HG03432 (cell line): ENCODE data around the gene SND1.

Experiments used
- ATAC-seq: cut with Tn5 transposase; IDR thresholded peaks from one replicate; pipeline ENCODE4 v1.9.1; 2021; ENCODE audit warnings: mild to moderate bottlenecking, moderate library complexity; ENCODE audit not compliant: unreplicated experiment

The SND1 gene

DNA sequence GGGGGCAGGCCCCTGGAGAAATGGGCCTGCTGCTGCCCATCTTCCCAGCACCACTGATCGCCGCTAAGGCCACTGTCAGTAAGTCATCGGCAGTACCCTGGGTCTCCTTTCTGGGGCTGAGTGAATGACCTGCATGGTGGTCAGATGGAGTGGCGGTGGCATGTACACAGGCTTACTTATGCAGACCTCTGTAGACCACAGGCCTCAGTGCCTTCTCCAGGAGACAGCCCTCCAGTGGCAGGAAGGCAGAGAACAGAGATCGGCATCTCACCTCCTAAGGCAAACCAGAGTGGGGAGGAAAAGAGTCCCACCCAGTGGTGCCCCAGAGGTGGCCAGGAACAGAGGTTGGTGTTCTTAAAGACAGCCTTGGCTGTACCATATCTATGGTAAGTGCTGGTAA lies 402.0 kb downstream of the SND1 start:
- ATAC-seq, result no peak

DNA sequence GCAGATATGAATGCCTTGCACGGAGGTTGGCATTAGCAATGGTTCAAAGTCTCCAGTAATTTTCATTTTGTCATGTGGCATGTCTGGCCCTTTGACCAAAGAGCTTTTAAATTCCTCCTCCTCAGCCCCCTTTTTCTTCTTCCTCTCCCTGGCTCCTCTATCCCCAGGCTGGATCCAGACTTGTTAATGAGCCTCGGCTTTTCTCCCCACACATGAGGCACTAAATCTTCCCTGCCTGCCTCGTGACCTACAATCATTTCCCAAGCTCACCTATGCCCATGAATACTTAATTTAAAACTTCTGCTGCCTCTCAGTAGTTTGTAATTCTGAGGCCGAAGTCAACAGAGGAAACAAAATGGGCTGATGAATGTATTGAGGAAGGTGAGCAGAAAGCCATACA lies 402.5 kb downstream of the SND1 start:
- no peak for ATAC-seq

DNA sequence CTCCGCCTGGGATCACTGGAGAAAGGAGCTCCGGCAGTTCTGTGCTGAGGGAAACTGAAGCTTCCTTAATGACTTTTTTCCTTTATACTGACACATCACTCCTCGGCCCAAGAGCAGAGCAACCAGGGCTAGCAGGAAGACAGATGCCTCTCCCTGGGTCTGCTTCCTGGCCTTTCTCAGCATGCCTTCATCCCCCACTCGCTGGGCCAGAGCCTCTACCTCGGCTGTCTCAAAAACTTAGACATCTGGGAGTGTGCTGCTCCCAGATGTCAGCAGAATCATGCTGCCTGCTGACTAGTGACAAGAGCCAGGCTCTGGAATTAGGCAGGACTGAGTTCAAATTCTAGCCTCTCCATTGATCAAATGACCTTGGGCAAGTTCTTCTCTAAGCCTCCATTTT lies 403.6 kb downstream of the SND1 start:
- ATAC-seq, result no peak

GRCh38 chr7:128056901-128057300 lies 404.9 kb downstream of the SND1 start:
- no peak for ATAC-seq

DNA sequence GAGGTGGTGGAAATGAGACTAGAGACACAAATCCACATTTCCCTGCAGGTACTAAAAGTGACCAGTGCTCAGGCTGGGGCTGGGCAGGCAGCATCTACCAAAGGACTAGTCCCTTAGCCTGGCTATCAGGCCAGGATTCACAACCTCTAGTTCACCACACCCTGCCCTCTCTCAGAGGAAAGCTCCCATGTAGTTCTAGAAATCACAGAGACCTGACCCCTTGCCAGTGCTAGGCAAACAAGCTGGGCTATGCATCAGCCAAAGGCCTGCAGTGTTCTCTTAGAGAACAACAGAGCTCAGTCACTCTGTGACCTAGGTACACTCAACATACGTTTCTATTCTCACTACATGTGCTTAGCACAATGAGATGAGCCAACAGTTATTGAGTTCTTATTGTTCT lies 405.9 kb downstream of the SND1 start:
- no peak for ATAC-seq

GRCh38 chr7:128059143-128059988 lies 407.4 kb downstream of the SND1 start:
- ATAC-seq, result no peak

DNA sequence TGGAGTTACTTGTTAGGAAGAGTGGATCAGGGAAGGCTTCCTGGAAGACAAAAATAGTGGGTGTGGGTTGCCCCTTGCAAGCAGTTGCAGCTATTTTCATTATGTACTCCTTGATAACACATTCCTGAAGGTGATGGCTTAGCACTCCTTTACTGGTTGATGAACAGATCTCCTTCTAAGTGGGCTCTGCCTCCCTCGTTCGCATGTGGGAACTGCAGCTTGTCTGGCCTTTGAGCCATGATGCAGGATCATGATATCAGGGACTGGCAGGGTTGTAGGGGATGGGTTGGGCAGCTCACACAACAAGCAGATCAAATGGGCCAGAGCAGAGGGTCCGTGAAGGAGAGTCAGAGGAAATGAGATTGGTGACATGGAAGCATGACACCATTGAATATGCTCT lies 408.0 kb downstream of the SND1 start:
- no peak for ATAC-seq

- ATAC-seq, result no peak
Measured at GRCh38 chr7:128063088-128063487, 411.1 kb downstream of the SND1 start.

- ATAC-seq, result no peak
Measured at GRCh38 chr7:128065872-128066271, 413.9 kb downstream of the SND1 start.

DNA sequence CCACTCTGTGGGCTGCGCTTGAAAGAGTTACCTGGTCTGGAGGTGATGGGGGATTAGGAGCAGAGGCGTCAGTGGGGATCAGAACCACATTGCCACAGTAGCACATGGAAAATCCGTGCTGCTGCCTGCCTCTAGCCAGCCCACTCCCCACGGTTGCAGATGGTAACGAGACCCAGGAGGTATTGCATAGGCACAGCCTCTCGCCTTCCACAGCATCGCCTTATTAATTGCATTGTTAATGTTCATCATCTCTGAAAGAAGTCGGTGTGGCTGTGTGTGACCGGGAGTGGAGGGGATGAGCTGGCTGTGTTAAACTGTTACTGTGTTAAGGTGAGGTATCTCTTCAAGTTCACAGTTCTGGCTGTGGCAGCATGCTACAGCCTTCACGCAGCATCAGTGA lies 414.4 kb downstream of the SND1 start:
- no peak for ATAC-seq

GRCh38 chr7:128066858-128067257 lies 414.9 kb downstream of the SND1 start:
- ATAC-seq, result no peak

- no peak for ATAC-seq
Measured at GRCh38 chr7:128067983-128068382, 416.0 kb downstream of the SND1 start.

DNA sequence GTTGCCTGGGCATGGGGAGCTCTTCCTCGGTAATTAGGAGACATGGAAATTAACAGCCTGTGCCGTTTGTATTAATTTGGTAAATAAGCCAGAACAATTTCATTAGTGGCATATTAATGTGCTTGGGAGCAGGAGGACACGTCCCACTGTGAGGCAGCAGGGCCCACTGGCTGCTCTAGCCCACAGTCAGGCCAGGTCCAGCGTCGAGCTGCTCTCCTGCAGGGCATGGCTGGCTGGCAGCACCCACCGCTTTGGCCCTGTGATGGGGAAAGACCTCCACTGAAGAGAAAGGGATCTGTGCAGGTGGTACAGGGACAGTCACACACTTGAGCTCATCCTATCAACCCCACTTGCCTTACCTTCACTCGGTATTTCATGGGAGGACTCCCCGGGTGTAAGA lies 416.8 kb downstream of the SND1 start:
- ATAC-seq, result no peak

GRCh38 chr7:128069373-128070364 lies 417.7 kb downstream of the SND1 start:
- no peak for ATAC-seq

- no peak for ATAC-seq
Measured at GRCh38 chr7:128071376-128071775, 419.4 kb downstream of the SND1 start.

GRCh38 chr7:128071801-128072200 lies 419.8 kb downstream of the SND1 start:
- no peak for ATAC-seq

DNA sequence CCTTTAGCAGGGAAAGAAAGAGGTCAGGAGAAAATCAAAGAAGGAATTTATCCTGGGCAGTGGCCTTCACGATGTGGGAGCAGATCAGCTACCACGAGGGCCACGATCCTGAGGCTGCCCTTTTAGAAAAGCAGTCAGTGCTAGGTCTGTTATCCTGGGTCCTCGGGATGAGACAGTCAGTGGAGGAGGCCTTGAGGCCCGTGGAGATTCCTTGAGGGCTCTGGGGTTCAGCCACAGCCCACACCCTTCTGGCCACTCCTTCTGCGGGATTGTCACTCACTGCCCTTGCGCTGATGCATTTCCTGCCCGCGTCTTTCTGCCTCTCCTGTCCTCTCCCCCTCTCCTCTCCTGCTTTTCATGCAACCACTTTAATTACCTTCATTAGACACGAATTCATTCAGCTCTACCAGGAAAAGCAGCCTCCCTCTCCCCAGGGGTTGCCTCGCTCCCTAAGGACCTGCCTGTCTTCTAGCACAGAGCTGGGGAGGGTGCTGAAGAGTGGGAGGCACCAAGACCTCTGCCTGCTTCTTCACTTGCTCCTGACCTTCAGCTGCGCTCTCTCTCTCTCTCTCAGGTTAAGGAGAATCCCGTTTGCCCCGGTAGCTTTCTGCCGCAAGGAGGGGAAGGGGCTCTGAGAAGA lies 421.8 kb downstream of the SND1 start:
- ATAC-seq, result no peak

DNA sequence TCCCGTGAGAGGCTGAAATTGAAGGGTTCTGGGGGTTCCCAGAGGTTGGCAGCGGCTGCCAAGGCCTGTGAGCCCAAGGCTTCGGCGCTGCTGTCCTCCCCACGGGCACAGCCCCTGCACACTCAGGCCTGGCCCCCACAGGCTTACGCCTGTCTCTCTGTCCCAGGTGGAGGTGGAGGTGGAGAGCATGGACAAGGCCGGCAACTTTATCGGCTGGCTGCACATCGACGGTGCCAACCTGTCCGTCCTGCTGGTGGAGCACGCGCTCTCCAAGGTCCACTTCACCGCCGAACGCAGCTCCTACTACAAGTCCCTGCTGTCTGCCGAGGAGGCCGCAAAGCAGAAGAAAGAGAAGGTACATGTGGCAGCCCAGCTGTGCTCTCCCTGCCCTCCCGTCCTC lies 422.3 kb downstream of the SND1 start:
- ATAC-seq, result no peak

GRCh38 chr7:128074736-128075135 lies 422.7 kb downstream of the SND1 start:
- no peak for ATAC-seq

GRCh38 chr7:128075242-128076095 lies 423.5 kb downstream of the SND1 start:
- no peak for ATAC-seq
